Skin epidermis (tissue), 12 donors: ENCODE results near the gene HSDL2.
"Not testable (repeated sequence)": the region's sequence is repeated elsewhere in the genome, so short reads cannot be mapped to it uniquely, and the experiment has no call there.

Source experiments
- H3K27ac ChIP-seq, 21 experiments: fragments of 200-600 bp; sonication (generic) in 11 of 21; one replicate each; pipeline ENCODE4 v1.5.0; 2020; ENCODE audit warnings: mild to moderate bottlenecking in 3 of 21, inconsistent platforms in 2 of 21, moderate library complexity in 2 of 21
- H3K4me3 ChIP-seq, 7 experiments: fragments of 200-600 bp; sonication (generic) in 2 of 7; one replicate each; pipeline ENCODE4 v1.5.0; 2020; ENCODE audit warnings: inconsistent platforms in 2 of 7, mild to moderate bottlenecking in 2 of 7, moderate library complexity in 1 of 7

The HSDL2 gene

GRCh38 chr9:112387115-112387514 lies 7.2 kb downstream of the HSDL2 start:
- Histone ChIP-seq H3K4me3 (no peak overlapping the region), H3K27ac (no peak overlapping the region)

- not testable (repeated sequence) for H3K4me3 ChIP-seq, H3K27ac ChIP-seq
Measured at GRCh38 chr9:112389897-112390296, 10.0 kb downstream of the HSDL2 start.

- not testable (repeated sequence) for H3K27ac ChIP-seq, H3K4me3 ChIP-seq
Measured at GRCh38 chr9:112391936-112392560, 12.1 kb downstream of the HSDL2 start.

GRCh38 chr9:112393146-112393545 lies 13.2 kb downstream of the HSDL2 start:
- H3K4me3 ChIP-seq, H3K27ac ChIP-seq: not testable (repeated sequence)

- Histone ChIP-seq H3K27ac (no peak overlapping the region), H3K4me3 (no peak overlapping the region)
Measured at GRCh38 chr9:112396416-112396815, 16.5 kb downstream of the HSDL2 start.

GRCh38 chr9:112396872-112397271 lies 17.0 kb downstream of the HSDL2 start:
- H3K4me3 ChIP-seq = no peak overlapping the region
- no peak overlapping the region for H3K27ac ChIP-seq

GRCh38 chr9:112401175-112401815 lies 21.4 kb downstream of the HSDL2 start:
- Histone ChIP-seq H3K27ac (no peak overlapping the region), H3K4me3 (no peak overlapping the region)

GRCh38 chr9:112403614-112404201 lies 23.8 kb downstream of the HSDL2 start:
- Histone ChIP-seq H3K4me3 (no peak overlapping the region), H3K27ac (no peak overlapping the region)

GRCh38 chr9:112404508-112404932 lies 24.6 kb downstream of the HSDL2 start:
- Histone ChIP-seq H3K27ac (no peak overlapping the region), H3K4me3 (no peak overlapping the region)

- Histone ChIP-seq H3K27ac (no peak overlapping the region), H3K4me3 (no peak overlapping the region)
Measured at GRCh38 chr9:112408275-112408674, 28.4 kb downstream of the HSDL2 start.

GRCh38 chr9:112408819-112409218 lies 28.9 kb downstream of the HSDL2 start:
- Histone ChIP-seq H3K4me3 (no peak overlapping the region), H3K27ac (no peak overlapping the region)

GRCh38 chr9:112409758-112410157 lies 29.9 kb downstream of the HSDL2 start:
- H3K27ac ChIP-seq = no peak overlapping the region

GRCh38 chr9:112411626-112412027 lies 31.7 kb downstream of the HSDL2 start:
- no peak overlapping the region for H3K27ac ChIP-seq
- H3K4me3 ChIP-seq = no peak overlapping the region

More at GRCh38 chr9:112409758-112410157, 29.9 kb downstream of the HSDL2 start:
- no peak overlapping the region for H3K4me3 ChIP-seq

GRCh38 chr9:112413728-112414127 lies 33.8 kb downstream of the HSDL2 start:
- peak overlapping the region in 1 of 21 experiments; percentile 3 for H3K27ac ChIP-seq
- not testable (repeated sequence) for H3K4me3 ChIP-seq

- Histone ChIP-seq H3K4me3 (no peak overlapping the region), H3K27ac (no peak overlapping the region)
Measured at GRCh38 chr9:112420208-112420607, 40.3 kb downstream of the HSDL2 start.

GRCh38 chr9:112421771-112422222 lies 41.9 kb downstream of the HSDL2 start:
- no peak overlapping the region for H3K27ac ChIP-seq

GRCh38 chr9:112422417-112423148 lies 42.7 kb downstream of the HSDL2 start:
- no peak overlapping the region for H3K27ac ChIP-seq
- no peak overlapping the region for H3K4me3 ChIP-seq

More at GRCh38 chr9:112421771-112422222, 41.9 kb downstream of the HSDL2 start:
- no peak overlapping the region for H3K4me3 ChIP-seq

GRCh38 chr9:112430006-112430522 lies 50.2 kb downstream of the HSDL2 start:
- H3K27ac ChIP-seq = no peak overlapping the region
- H3K4me3 ChIP-seq = no peak overlapping the region

- Histone ChIP-seq H3K27ac (peak overlapping the region in 8 of 21 experiments; percentile 5 to 63 (median 32)), H3K4me3 (no peak overlapping the region)
Measured at GRCh38 chr9:112433499-112434392, 53.8 kb downstream of the HSDL2 start.
